Ectodermal cell (in vitro differentiated cells): ENCODE data around the gene ARL15.

Source experiments
- H3K27ac ChIP-seq: 2 replicates; pipeline ENCODE4 v1.7.0; 2013; ENCODE audit warnings: mild to moderate bottlenecking, low read depth, low read length; ENCODE audit not compliant: insufficient read depth, poor library complexity, severe bottlenecking
- H3K27me3 ChIP-seq: 2 replicates; pipeline ENCODE4 v1.7.0; 2013; ENCODE audit warnings: mild to moderate bottlenecking, low read length; ENCODE audit not compliant: insufficient read depth, control insufficient read depth, poor library complexity, severe bottlenecking
- H3K36me3 ChIP-seq: one replicate; pipeline ENCODE4 v1.7.0; 2013; ENCODE audit warnings: low read length; ENCODE audit not compliant: control insufficient read depth, insufficient read depth
- H3K4me1 ChIP-seq: one replicate; pipeline ENCODE4 v1.7.0; 2013; ENCODE audit warnings: low read length; ENCODE audit not compliant: control insufficient read depth, insufficient read depth
- H3K4me3 ChIP-seq: 2 replicates; pipeline ENCODE4 v1.7.0; 2013; ENCODE audit warnings: low read depth, low read length, control low read depth; ENCODE audit not compliant: insufficient read depth
- H3K9me3 ChIP-seq: 2 replicates; pipeline ENCODE4 v1.7.0; 2013; ENCODE audit warnings: mild to moderate bottlenecking, low read length, moderate library complexity; ENCODE audit not compliant: control insufficient read depth
- WGBS, 2 experiments: methylation state at CpG; one replicate each; pipeline ENCODE4 v1.1.7; 2013; ENCODE audit warnings: missing lambda C conversion rate in 2 of 2; 5-methylcytosine and 5-hydroxymethylcytosine counted together

ARL15 gene

DNA sequence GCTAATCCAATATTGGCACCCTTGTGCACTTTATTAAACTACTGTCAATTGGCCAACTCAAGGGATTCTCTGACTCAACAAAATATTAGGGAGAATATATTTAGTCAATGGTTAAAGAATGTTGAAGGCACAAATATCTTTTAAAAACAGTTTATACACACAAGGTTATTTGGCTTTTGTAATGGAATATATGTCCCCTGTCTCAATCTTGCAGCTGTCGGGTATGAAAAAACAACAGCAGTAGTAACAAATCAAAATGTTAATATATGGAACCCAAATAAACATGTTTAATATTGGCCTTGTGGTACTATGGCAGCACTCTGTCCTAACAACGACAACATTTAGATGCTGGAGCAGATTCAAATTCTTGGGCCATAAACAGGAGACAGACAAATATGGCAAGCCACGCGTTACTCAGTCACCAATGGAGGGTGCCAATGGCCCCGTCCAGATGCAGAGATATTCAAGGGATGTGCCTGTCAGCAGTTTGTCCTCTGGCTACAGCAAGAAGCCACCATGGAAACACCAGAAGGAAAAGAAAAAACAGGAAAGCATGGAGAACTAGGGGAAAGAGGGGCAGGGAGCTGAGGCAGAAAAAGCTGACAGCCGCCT lies 408.0 kb downstream of the ARL15 start:
- Histone ChIP-seq H3K4me1 (no peaks in the 10 kb centered on the region), H3K36me3 (no peaks in the 10 kb centered on the region), H3K27me3 (no peaks in the 10 kb centered on the region), H3K4me3 (no peak overlapping the region), H3K9me3 (no peaks in the 10 kb centered on the region), H3K27ac (no peak overlapping the region)
- 94 to 95% methylated on average over 5 of the region's 6 CpGs for WGBS, 2 experiments

- Histone ChIP-seq H3K9me3 (no peaks in the 10 kb centered on the region), H3K36me3 (no peaks in the 10 kb centered on the region), H3K27me3 (no peaks in the 10 kb centered on the region), H3K4me3 (no peak overlapping the region), H3K4me1 (no peaks in the 10 kb centered on the region), H3K27ac (no peak overlapping the region)
- WGBS, 2 experiments = 89 to 94% methylated on average over 2 of the region's 2 CpGs
These were observed 409.7 kb downstream of the ARL15 start for GRCh38 chr5:53900677-53901076.

GRCh38 chr5:53895091-53895683 lies 415.2 kb downstream of the ARL15 start:
- H3K27me3 ChIP-seq = no peaks in the 10 kb centered on the region
- H3K36me3 ChIP-seq = no peaks in the 10 kb centered on the region
- H3K9me3 ChIP-seq = no peaks in the 10 kb centered on the region
- H3K4me3 ChIP-seq = no peak overlapping the region
- H3K4me1 ChIP-seq = no peaks in the 10 kb centered on the region
- WGBS, 2 experiments = 80 to 84% methylated on average over 3 of the region's 3 CpGs
- no peak overlapping the region for H3K27ac ChIP-seq

GRCh38 chr5:53893626-53894025 lies 416.7 kb downstream of the ARL15 start:
- no peak overlapping the region for H3K4me3 ChIP-seq
- no peaks in the 10 kb centered on the region for H3K4me1 ChIP-seq
- H3K36me3 ChIP-seq = no peaks in the 10 kb centered on the region
- no peaks in the 10 kb centered on the region for H3K9me3 ChIP-seq
- no peaks in the 10 kb centered on the region for H3K27me3 ChIP-seq
- 91 to 97% methylated on average over 1 of the region's 1 CpG for WGBS, 2 experiments
- H3K27ac ChIP-seq = no peak overlapping the region

- H3K4me3 ChIP-seq = no peak overlapping the region
- H3K4me1 ChIP-seq = no peaks in the 10 kb centered on the region
- 94% methylated on average over 1 of the region's 1 CpG for WGBS, 2 experiments
- no peaks in the 10 kb centered on the region for H3K27me3 ChIP-seq
- H3K36me3 ChIP-seq = no peaks in the 10 kb centered on the region
- no peaks in the 10 kb centered on the region for H3K9me3 ChIP-seq
- H3K27ac ChIP-seq = no peak overlapping the region
These were observed 418.1 kb downstream of the ARL15 start for GRCh38 chr5:53892224-53892623.

DNA sequence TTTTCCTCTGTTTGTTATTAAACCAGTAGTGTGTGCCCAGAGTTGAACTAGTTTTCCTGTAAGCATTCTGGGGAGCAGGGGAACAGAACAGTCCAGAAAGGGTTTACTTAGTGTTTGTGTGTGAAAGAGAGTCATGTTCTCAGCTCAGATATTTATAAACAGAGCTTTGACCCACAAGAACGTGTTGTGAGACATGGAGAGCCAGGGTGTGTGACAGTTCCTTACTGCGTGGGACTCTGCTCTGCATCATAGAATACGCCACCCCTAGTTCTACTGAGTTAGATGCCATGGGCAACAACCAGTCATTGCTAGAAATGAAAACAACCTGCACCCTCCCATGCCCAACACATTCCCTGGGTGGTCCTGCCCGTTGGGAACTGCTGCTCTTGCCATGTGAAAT lies 419.2 kb downstream of the ARL15 start:
- no peak overlapping the region for H3K27ac ChIP-seq
- no peak overlapping the region for H3K4me3 ChIP-seq
- WGBS, 2 experiments = 82 to 83% methylated on average over 4 of the region's 4 CpGs

DNA sequence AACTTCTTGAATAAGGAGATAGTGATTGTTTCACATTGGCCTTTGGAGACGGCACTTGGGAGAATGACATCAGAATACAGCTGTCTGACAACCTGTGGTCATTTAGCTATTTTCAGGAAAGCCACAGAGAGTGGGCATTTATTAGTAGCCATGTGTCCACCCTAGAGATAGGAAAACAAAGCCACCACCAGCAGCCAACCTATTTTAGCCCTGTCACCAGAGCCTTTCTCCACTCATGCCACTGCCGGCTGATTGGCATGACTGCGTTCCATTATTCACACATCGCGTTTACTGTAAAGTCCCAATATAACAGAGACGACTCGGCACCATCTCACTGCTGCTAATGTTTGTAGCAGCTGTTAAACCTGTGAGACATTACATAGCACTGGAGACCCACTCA lies 419.9 kb downstream of the ARL15 start:
- 91 to 92% methylated on average over 7 of the region's 7 CpGs for WGBS, 2 experiments
- Histone ChIP-seq H3K27ac (no peak overlapping the region), H3K36me3 (no peaks in the 10 kb centered on the region)

More for the DNA sequence above, 419.2 kb downstream of the ARL15 start:
- Histone ChIP-seq H3K4me1 (no peaks in the 10 kb centered on the region), H3K36me3 (no peaks in the 10 kb centered on the region), H3K9me3 (no peaks in the 10 kb centered on the region), H3K27me3 (no peaks in the 10 kb centered on the region)

GRCh38 chr5:53884844-53885243 lies 425.5 kb downstream of the ARL15 start:
- no peak overlapping the region for H3K27ac ChIP-seq
- H3K36me3 ChIP-seq = no peaks in the 10 kb centered on the region
- no peaks in the 10 kb centered on the region for H3K9me3 ChIP-seq
- no peak overlapping the region for H3K4me3 ChIP-seq
- whole genome bisulfite sequencing, 2 experiments = 83 to 88% methylated on average over 1 to 2 of the region's 2 CpGs
- no peaks in the 10 kb centered on the region for H3K27me3 ChIP-seq
- H3K4me1 ChIP-seq = peaks cover 32% of the 10 kb centered on the region

More for the DNA sequence above, 419.9 kb downstream of the ARL15 start:
- H3K9me3 ChIP-seq = no peaks in the 10 kb centered on the region
- no peaks in the 10 kb centered on the region for H3K27me3 ChIP-seq
- no peak overlapping the region for H3K4me3 ChIP-seq
- H3K4me1 ChIP-seq = no peaks in the 10 kb centered on the region

GRCh38 chr5:53884417-53884816 lies 426.0 kb downstream of the ARL15 start:
- Histone ChIP-seq H3K27me3 (no peaks in the 10 kb centered on the region), H3K4me3 (no peak overlapping the region), H3K4me1 (peaks cover 32% of the 10 kb centered on the region), H3K9me3 (no peaks in the 10 kb centered on the region), H3K36me3 (no peaks in the 10 kb centered on the region), H3K27ac (no peak overlapping the region)
- 41 to 48% methylated on average over 14 of the region's 14 CpGs for WGBS, 2 experiments

GRCh38 chr5:53882676-53883031 lies 427.7 kb downstream of the ARL15 start:
- Histone ChIP-seq H3K4me3 (no peak overlapping the region), H3K36me3 (no peaks in the 10 kb centered on the region), H3K27me3 (no peaks in the 10 kb centered on the region), H3K27ac (no peak overlapping the region), H3K9me3 (no peaks in the 10 kb centered on the region), H3K4me1 (peaks cover 32% of the 10 kb centered on the region)
